Liver (tissue), 9 donors: Measurements from ENCODE around the gene ADTRP. TPM values are rescaled to one million over a fixed set of nuclear protein-coding genes. Genes with fewer than 3 reads are reported as not detected.

Experiments
- DNase-seq: peaks from one replicate; pipeline ENCODE4 v3.0.0-alpha.2; 2017; ENCODE audit warnings: low spot score
- H3K27ac ChIP-seq, 2 donors: one replicate each; pipeline ENCODE4 v1.7.0; 2013; ENCODE audit warnings: inconsistent platforms in 2 of 2, low read length in 2 of 2, control low read depth in 1 of 2, low read depth in 1 of 2, mild to moderate bottlenecking in 1 of 2
- H3K27me3 ChIP-seq, 4 donors: one replicate each; pipeline versions ENCODE4 v1.6.1 to v1.7.0; 2013; ENCODE audit warnings: low read length in 3 of 4, inconsistent platforms in 1 of 4, mild to moderate bottlenecking in 1 of 4, moderate library complexity in 1 of 4; ENCODE audit not compliant: control insufficient read depth in 4 of 4, insufficient read depth in 4 of 4
- H3K36me3 ChIP-seq, 4 donors: one replicate each; pipeline versions ENCODE4 v1.6.1 to v1.7.0; 2013; ENCODE audit warnings: low read length in 3 of 4, mild to moderate bottlenecking in 3 of 4, low read depth in 1 of 4, moderate library complexity in 1 of 4; ENCODE audit not compliant: control insufficient read depth in 4 of 4, insufficient read depth in 3 of 4
- H3K4me1 ChIP-seq, 4 donors: one replicate each; pipeline versions ENCODE4 v1.6.1 to v1.7.0; 2013; ENCODE audit warnings: low read length in 3 of 4, mild to moderate bottlenecking in 3 of 4, moderate library complexity in 1 of 4; ENCODE audit not compliant: control insufficient read depth in 4 of 4, insufficient read depth in 4 of 4
- H3K4me3 ChIP-seq, 3 donors: one replicate each; pipeline versions ENCODE4 v1.6.1 to v1.7.0; 2013; ENCODE audit warnings: low read length in 3 of 3, control low read depth in 1 of 3, low read depth in 1 of 3, mild to moderate bottlenecking in 1 of 3
- H3K9ac ChIP-seq, 2 donors: one replicate each; pipeline ENCODE4 v1.7.0; 2013; ENCODE audit warnings: low read length in 2 of 2, mild to moderate bottlenecking in 2 of 2, moderate library complexity in 2 of 2, control low read depth in 1 of 2, low read depth in 1 of 2
- H3K9me3 ChIP-seq, 4 donors: one replicate each; pipeline versions ENCODE4 v1.6.1 to v1.7.0; 2013; ENCODE audit warnings: low read length in 3 of 4; ENCODE audit not compliant: control insufficient read depth in 4 of 4
- EGR1 ChIP-seq, 2 donors: IDR thresholded peaks; 2 replicates each; pipeline ENCODE4 v1.6.1; 2016 to 2018; ENCODE audit warnings: antibody characterized with exemption in 2 of 2, low read depth in 2 of 2
- FOXA1 ChIP-seq: IDR thresholded peaks from 2 replicates; pipeline ENCODE4 v1.6.1; 2016; ENCODE audit warnings: antibody characterized with exemption
- JUND ChIP-seq, 2 donors: IDR thresholded peaks; 2 replicates each; pipeline ENCODE4 v1.6.1; 2016; ENCODE audit warnings: antibody characterized with exemption in 2 of 2
- NR2F2 ChIP-seq: IDR thresholded peaks from 2 replicates; pipeline ENCODE4 v1.6.1; 2016; ENCODE audit warnings: antibody characterized with exemption
- REST ChIP-seq: IDR thresholded peaks from 2 replicates; pipeline ENCODE4 v1.6.1; 2016; ENCODE audit warnings: antibody characterized with exemption, mild to moderate bottlenecking
- SP1 ChIP-seq: IDR thresholded peaks from 2 replicates; pipeline ENCODE4 v1.6.1; 2018; ENCODE audit warnings: antibody characterized with exemption, mild to moderate bottlenecking
- TAF1 ChIP-seq: conservative IDR thresholded peaks from 2 replicates; pipeline ENCODE4 v1.6.1; 2016; ENCODE audit warnings: antibody characterized with exemption, mild to moderate bottlenecking
- ZBTB33 ChIP-seq: IDR thresholded peaks from 2 replicates; pipeline ENCODE4 v1.6.1; 2016; ENCODE audit warnings: antibody characterized with exemption
- WGBS: extraction: QIAGEN DNeasy Blood & Tissue Kit; methylation state at CpG from one replicate; pipeline ENCODE4 v1.1.7; 2013; 5-methylcytosine and 5-hydroxymethylcytosine counted together
- polyA plus RNA-seq, 2 donors: library from polyadenylated mRNA; stranded (reverse) in 1 of 2; unstranded in 1 of 2; fragments of 200-250 nt in 1 of 2; fragments of >200 nt in 1 of 2; fragmentation: Nextera tagmentation in 1 of 2; extraction: Ambion mirVana in 1 of 2; gene quantifications; one replicate each; pipeline versions ENCODE4 v1.2.1 to v1.2.3, GENCODE V29; 2013 to 2015
- total RNA-seq, 2 donors: library from RNA; depleted of rRNA; stranded (reverse); fragments of >200 nt; gene quantifications; one replicate each; pipeline ENCODE4 v1.2.3, GENCODE V29; 2014
- TF ChIP-seq, protein P1 (sequence below): IDR thresholded peaks from 2 replicates; pipeline ENCODE4 v1.6.1; 2016; ENCODE audit warnings: antibody characterized with exemption
- donor health status: healthy.
- donor health status: healthy.
- donor health status: healthy.
- donor health status: healthy.
- donor health status: healthy.

Gene ADTRP
- total and polyA plus RNA-seq, 4 donors = 0.21 to 2.0 (median 0.50) TPM; not detected in 1

DNA sequence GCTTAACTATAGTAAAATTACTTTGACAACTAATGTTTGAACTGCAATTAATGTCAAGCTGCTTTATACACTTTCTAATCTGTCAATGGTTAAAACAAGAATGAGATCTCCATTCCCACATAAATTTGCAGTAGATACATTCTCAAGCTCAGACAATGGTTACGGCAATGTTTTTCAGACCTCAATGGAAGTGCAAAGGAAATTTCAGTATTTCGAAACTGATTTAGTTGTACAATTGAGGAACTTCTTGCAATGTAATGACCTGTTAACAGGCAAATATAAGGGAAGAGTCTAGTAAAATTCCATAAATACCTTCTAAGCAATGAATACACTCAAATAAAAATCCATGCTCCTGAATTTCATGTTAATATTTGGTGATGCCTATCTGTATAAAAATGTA lies 94.7 kb downstream of the ADTRP start:
- Histone ChIP-seq H3K4me1 (peaks cover 0 to 2% (median under 1%) of the 10 kb centered on the region in 4 donors), H3K27me3 (no peaks in the 10 kb centered on the region), H3K9me3 (no peaks in the 10 kb centered on the region), H3K27ac (no peak overlapping the region), H3K36me3 (no peaks in the 10 kb centered on the region), H3K4me3 (no peak overlapping the region), H3K9ac (no peak overlapping the region)
- WGBS = 87% methylated on average over 2 of the region's 2 CpGs
- TF ChIP-seq REST = no peak
- TF ChIP-seq ZBTB33 = no peak
- no peak for TF ChIP-seq FOXA1
- TF ChIP-seq TAF1 = no peak
- no peak for TF ChIP-seq EGR1 (IDR thresholded peaks at IDR 0.05; ENCODE audit: low read depth in 2 of 2)
- TF ChIP-seq, protein P1, sequence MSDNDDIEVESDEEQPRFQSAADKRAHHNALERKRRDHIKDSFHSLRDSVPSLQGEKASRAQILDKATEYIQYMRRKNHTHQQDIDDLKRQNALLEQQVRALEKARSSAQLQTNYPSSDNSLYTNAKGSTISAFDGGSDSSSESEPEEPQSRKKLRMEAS = no peak
- no peak for TF ChIP-seq JUND (IDR thresholded peaks at IDR 0.05)
- no peak for DNase-seq

DNA sequence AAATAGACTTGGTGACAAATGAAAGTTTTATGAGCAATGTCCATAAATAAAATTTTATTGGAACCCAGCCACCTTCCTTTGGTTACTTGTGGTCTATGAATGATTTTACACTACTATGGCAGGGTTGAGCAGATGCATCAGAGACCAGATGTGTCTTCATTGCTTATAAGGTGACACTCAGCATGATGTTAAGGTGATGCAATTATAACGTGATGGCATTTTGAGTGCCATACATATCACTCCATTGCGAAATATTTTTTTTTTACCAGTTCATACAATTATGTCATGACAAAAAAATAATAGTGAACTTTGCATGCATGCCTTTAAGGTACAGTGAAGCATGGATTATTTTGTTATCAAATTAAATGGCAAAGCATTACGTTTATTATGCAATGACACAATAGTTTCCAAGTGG lies 96.0 kb downstream of the ADTRP start:
- Histone ChIP-seq H3K36me3 (no peaks in the 10 kb centered on the region), H3K27me3 (no peaks in the 10 kb centered on the region), H3K4me3 (no peak overlapping the region), H3K4me1 (peaks cover 0 to 2% (median under 1%) of the 10 kb centered on the region in 4 donors), H3K9me3 (no peaks in the 10 kb centered on the region), H3K27ac (no peak overlapping the region), H3K9ac (no peak overlapping the region)
- 82% methylated on average over 3 of the region's 3 CpGs for WGBS
- TF ChIP-seq FOXA1 = no peak
- TF ChIP-seq, protein P1 = no peak
- TF ChIP-seq REST = no peak
- TF ChIP-seq SP1 = no peak
- no peak for TF ChIP-seq NR2F2
- no peak for DNase-seq
